WTC11 (cell line): ENCODE data around the gene PALMD. TPM values are rescaled to one million over a fixed set of nuclear protein-coding genes. Genes with fewer than 3 reads are reported as not detected.

ENCODE experiments used
- ATAC-seq: fragments of 200-7000 bp; cut with Tn5 transposase; 2 replicates; pipeline ENCODE4 v1.10.0; 2021; ENCODE audit warnings: mild to moderate bottlenecking, moderate library complexity
- CTCF ChIA-PET: fragments of 300-600 bp; sonication (Branson Sonifier 250); formaldehyde crosslinking; loops from one replicate; lab custom pipeline; 2021; ENCODE audit warnings: antibody characterized with exemption; lab: Charles Lee
- POLR2A ChIA-PET: fragments of 350-600 bp; sonication (Branson Sonifier 250); formaldehyde crosslinking; loops from one replicate; lab custom pipeline; 2021; ENCODE audit warnings: antibody characterized with exemption; lab: Charles Lee
- DNase-seq: peaks from one replicate; pipeline ENCODE4 v3.0.0; 2021; ENCODE audit warnings: low spot score
- H3K27ac Mint-ChIP-seq: 2 replicates; pipeline ENCODE4 v1.8.0; 2021; ENCODE audit warnings: mixed read lengths
- H3K27me3 Mint-ChIP-seq: 2 replicates; pipeline ENCODE4 v1.8.0; 2021; ENCODE audit warnings: low read depth, mild to moderate bottlenecking, moderate library complexity, mixed read lengths
- H3K36me3 Mint-ChIP-seq: 2 replicates; pipeline ENCODE4 v1.8.0; 2021; ENCODE audit warnings: mixed read lengths
- H3K4me1 Mint-ChIP-seq: 2 replicates; pipeline ENCODE4 v1.8.0; 2022; ENCODE audit warnings: mixed read lengths
- H3K4me3 Mint-ChIP-seq: 2 replicates; pipeline ENCODE4 v1.8.0; 2021; ENCODE audit warnings: mild to moderate bottlenecking, moderate library complexity, mixed read lengths
- H3K9me3 Mint-ChIP-seq: 2 replicates; pipeline ENCODE4 v1.8.0; 2021; ENCODE audit warnings: mixed read lengths
- FOXK1 ChIP-seq: sonication (generic); formaldehyde crosslinking; IDR thresholded peaks from 2 replicates; pipeline ENCODE4 v1.8.0; 2022; ENCODE audit warnings: mild to moderate bottlenecking, moderate library complexity, missing genetic modification reagents
- GRHL2 ChIP-seq: fragments of 250-450 bp; sonication (Bioruptor Pico); IDR thresholded peaks from 2 replicates; pipeline ENCODE4 v1.8.0; 2022; ENCODE audit warnings: mild to moderate bottlenecking, moderate library complexity; ENCODE audit not compliant: insufficient replicate concordance, severe bottlenecking
- NFE2L1 ChIP-seq: sonication (generic); formaldehyde crosslinking; IDR thresholded peaks from 2 replicates; pipeline ENCODE4 v1.8.1; 2023; ENCODE audit warnings: missing genetic modification reagents
- SOX15 ChIP-seq: fragments of 250-450 bp; sonication (Bioruptor Pico); IDR thresholded peaks from 2 replicates; pipeline ENCODE4 v1.9.0; 2021; ENCODE audit warnings: mild to moderate bottlenecking
- SP1 ChIP-seq: sonication (generic); formaldehyde crosslinking; conservative IDR thresholded peaks from 2 replicates; pipeline ENCODE4 v1.8.1; 2022; ENCODE audit warnings: missing genetic modification reagents
- TEAD4 ChIP-seq: sonication (generic); formaldehyde crosslinking; IDR thresholded peaks from 2 replicates; pipeline ENCODE4 v1.8.0; 2022; ENCODE audit warnings: mild to moderate bottlenecking, missing genetic modification reagents
- ZNF263 ChIP-seq: sonication (generic); formaldehyde crosslinking; IDR thresholded peaks from 2 replicates; pipeline ENCODE4 v1.8.1; 2022; ENCODE audit warnings: low read depth, mild to moderate bottlenecking, moderate library complexity, missing genetic modification reagents
- ZNF423 ChIP-seq: fragments of 250-450 bp; sonication (Bioruptor Pico); IDR thresholded peaks from 2 replicates; pipeline ENCODE4 v2.1.2; 2022; ENCODE audit warnings: mild to moderate bottlenecking, moderate library complexity
- ZNF425 ChIP-seq: fragments of 250-450 bp; sonication (Bioruptor Pico); conservative IDR thresholded peaks from 2 replicates; pipeline ENCODE4 v1.9.0; 2021; ENCODE audit warnings: mild to moderate bottlenecking
- ZNF532 ChIP-seq: fragments of 250-450 bp; sonication (Bioruptor Pico); IDR thresholded peaks from 2 replicates; pipeline ENCODE4 v1.9.0; 2021; ENCODE audit warnings: mild to moderate bottlenecking, borderline replicate concordance
- total RNA-seq: library from RNA; stranded (reverse); gene quantifications from 3 replicates; pipeline ENCODE4 v1.2.3, GENCODE V29; 2021
- TF ChIP-seq, protein P1 (sequence below): fragments of 250-450 bp; sonication (Bioruptor Pico); IDR thresholded peaks from 2 replicates; pipeline ENCODE4 v1.9.0; 2021; ENCODE audit warnings: mild to moderate bottlenecking
- TF ChIP-seq, protein P2 (sequence below): sonication (generic); formaldehyde crosslinking; IDR thresholded peaks from 2 replicates; pipeline ENCODE4 v1.8.1; 2023; ENCODE audit warnings: mild to moderate bottlenecking, missing genetic modification reagents
- TF ChIP-seq, protein P3 (sequence below): sonication (generic); formaldehyde crosslinking; IDR thresholded peaks from 2 replicates; pipeline ENCODE4 v1.8.1; 2022; ENCODE audit warnings: low read depth, missing genetic modification reagents, borderline replicate concordance

PALMD gene
- total RNA-seq, 1 experiment from 2014 or later, result 0.07 TPM

- TF ChIP-seq ZNF425 (CRISPR knock-in tag), result no peak
- TF ChIP-seq, protein P1, sequence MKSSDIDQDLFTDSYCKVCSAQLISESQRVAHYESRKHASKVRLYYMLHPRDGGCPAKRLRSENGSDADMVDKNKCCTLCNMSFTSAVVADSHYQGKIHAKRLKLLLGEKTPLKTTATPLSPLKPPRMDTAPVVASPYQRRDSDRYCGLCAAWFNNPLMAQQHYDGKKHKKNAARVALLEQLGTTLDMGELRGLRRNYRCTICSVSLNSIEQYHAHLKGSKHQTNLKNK (CRISPR knock-in tag), result no peak
Measured at GRCh38 chr1:99726818-99727217, 80.9 kb downstream of the PALMD start (continued).

DNA sequence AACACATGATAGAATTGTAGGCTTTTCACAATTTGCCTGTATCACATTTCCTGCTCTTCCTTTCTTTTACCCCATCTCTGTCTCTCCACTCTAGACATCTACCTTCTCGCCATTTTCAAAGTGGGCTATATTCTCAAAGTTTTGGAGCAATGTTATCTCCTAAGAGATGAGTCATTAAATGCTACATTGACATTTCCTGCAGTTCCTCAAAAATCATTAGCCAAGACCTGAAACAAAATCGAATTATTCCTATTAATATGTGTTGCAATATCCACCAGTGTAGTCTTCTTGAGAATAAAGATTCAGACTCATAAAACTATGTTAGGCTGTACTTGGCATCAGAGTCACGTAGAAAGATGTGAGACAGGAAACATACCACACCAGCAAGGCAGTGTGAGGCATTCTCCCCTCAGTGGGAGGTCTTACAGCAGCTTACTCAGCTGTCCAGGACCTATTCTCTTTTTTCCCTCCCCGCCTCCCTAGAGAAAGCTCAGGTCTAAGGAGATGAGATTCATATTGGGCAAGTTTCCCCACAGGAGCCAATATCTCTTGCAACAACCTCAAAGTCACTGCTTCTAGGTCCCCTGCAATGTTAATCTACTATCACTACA is 81.8 kb downstream of the PALMD start:
- Mint-ChIP-seq H3K27ac (no peak overlapping the region), H3K27me3 (no peaks in the 10 kb centered on the region), H3K4me1 (peaks cover 25% of the 10 kb centered on the region), H3K4me3 (no peak overlapping the region), H3K9me3 (no peaks in the 10 kb centered on the region), H3K36me3 (no peaks in the 10 kb centered on the region; the same call in 1 of the 2 replicates)
- TF ChIP-seq ZNF263 (CRISPR knock-in tag) (no peak), ZNF423 (no peak), NFE2L1 (CRISPR knock-in tag) (no peak), GRHL2 (no peak), ZNF532 (CRISPR knock-in tag) (no peak), SP1 (CRISPR knock-in tag) (no peak), FOXK1 (CRISPR knock-in tag) (no peak), TEAD4 (no peak), SOX15 (CRISPR knock-in tag) (no peak)
- TF ChIP-seq, protein P2, sequence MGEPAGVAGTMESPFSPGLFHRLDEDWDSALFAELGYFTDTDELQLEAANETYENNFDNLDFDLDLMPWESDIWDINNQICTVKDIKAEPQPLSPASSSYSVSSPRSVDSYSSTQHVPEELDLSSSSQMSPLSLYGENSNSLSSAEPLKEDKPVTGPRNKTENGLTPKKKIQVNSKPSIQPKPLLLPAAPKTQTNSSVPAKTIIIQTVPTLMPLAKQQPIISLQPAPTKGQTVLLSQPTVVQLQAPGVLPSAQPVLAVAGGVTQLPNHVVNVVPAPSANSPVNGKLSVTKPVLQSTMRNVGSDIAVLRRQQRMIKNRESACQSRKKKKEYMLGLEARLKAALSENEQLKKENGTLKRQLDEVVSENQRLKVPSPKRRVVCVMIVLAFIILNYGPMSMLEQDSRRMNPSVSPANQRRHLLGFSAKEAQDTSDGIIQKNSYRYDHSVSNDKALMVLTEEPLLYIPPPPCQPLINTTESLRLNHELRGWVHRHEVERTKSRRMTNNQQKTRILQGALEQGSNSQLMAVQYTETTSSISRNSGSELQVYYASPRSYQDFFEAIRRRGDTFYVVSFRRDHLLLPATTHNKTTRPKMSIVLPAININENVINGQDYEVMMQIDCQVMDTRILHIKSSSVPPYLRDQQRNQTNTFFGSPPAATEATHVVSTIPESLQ (CRISPR knock-in tag), result no peak
- TF ChIP-seq, protein P3, sequence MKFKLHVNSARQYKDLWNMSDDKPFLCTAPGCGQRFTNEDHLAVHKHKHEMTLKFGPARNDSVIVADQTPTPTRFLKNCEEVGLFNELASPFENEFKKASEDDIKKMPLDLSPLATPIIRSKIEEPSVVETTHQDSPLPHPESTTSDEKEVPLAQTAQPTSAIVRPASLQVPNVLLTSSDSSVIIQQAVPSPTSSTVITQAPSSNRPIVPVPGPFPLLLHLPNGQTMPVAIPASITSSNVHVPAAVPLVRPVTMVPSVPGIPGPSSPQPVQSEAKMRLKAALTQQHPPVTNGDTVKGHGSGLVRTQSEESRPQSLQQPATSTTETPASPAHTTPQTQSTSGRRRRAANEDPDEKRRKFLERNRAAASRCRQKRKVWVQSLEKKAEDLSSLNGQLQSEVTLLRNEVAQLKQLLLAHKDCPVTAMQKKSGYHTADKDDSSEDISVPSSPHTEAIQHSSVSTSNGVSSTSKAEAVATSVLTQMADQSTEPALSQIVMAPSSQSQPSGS (CRISPR knock-in tag), result no peak
- ChIA-PET CTCF (interaction anchor here (0.6 to 1.4 kb wide), 3 partner anchors 10 to 401 kb away, joined by 3 to 4 read pairs (median 3); no protein-coding TSS in a partner anchor), POLR2A (no interaction called here)
- no peak for DNase-seq
- peak; percentile 80 for ATAC-seq
